K562 (cell line): ENCODE data around the gene FERMT3. TPM values are rescaled to one million over a fixed set of nuclear protein-coding genes. Genes with fewer than 3 reads are reported as not detected.

Experiments used
- ATAC-seq: fragments of 200-7000 bp; cut with Tn5 transposase; 3 replicates; pipeline ENCODE4 v1.9.1; 2020; ENCODE audit warnings: moderate library complexity
- BruUV-seq: library from RNA; stranded (reverse); fragments of 400-500 nt; replicated peaks from 2 replicates; lab custom pipeline; 2021; lab: Mats Ljungman, UMichigan
- CTCF ChIA-PET: fragments of 300-600 bp; formaldehyde crosslinking; extraction: SDS; loops from one replicate; lab custom pipeline; 2021; ENCODE audit warnings: low intra/inter-chr PET ratio; lab: Yijun Ruan, JAX
- POLR2A ChIA-PET: fragments of 300-600, 350-650 bp; sonication (Branson Sonifier 250); formaldehyde crosslinking; extraction: SDS; loops from one replicate; lab custom pipeline; 2021; ENCODE audit warnings: antibody characterized with exemption, inconsistent platforms; lab: Yijun Ruan, JAX
- DNase-seq, 4 experiments: peaks; one replicate each; pipeline versions ENCODE4 v3.0.0 to v3.0.0-alpha.2; 2011 to 2018; ENCODE audit warnings: low spot score in 3 of 4, mixed read lengths in 3 of 4; ENCODE audit errors: extremely low read depth in 1 of 4
- FAIRE-seq: peaks from 2 replicates; lab custom pipeline; 2011; peaks lifted over from hg19 to GRCh38; lab: Jason Lieb, UNC
- H2AFZ ChIP-seq: 2 replicates; pipeline ENCODE4 v1.6.0; 2011; ENCODE audit warnings: low read depth, low read length, control low read depth, inconsistent platforms
- H3K27ac ChIP-seq: fragments of 200-600 bp; 3 replicates; pipeline ENCODE4 v1.8.0; 2011; ENCODE audit warnings: low read depth, mild to moderate bottlenecking, control low read depth, inconsistent platforms, low read length, moderate library complexity, mixed read lengths; ENCODE audit errors: extremely low read depth
- H3K27me3 ChIP-seq, 2 experiments: fragments of 300-600 bp in 1 of 2; 2 replicates in 1 of 2; 3 replicates in 1 of 2; pipeline versions ENCODE4 v1.6.0 to v1.8.0; 2011; ENCODE audit warnings: inconsistent platforms in 2 of 2, low read length in 2 of 2, mild to moderate bottlenecking in 1 of 2, mixed read lengths in 1 of 2, moderate library complexity in 1 of 2; ENCODE audit not compliant: control insufficient read depth in 2 of 2, insufficient read depth in 2 of 2
- H3K36me3 ChIP-seq: fragments of 300-600 bp; 3 replicates; pipeline ENCODE4 v1.8.0; 2011; ENCODE audit warnings: mild to moderate bottlenecking, low read length, inconsistent platforms; ENCODE audit not compliant: control insufficient read depth, insufficient read depth
- H3K4me1 ChIP-seq, 2 experiments: fragments of 200-600 bp in 1 of 2; replicated peaks in 1 of 2; 2 replicates in 1 of 2; 3 replicates in 1 of 2; pipeline versions ENCODE4 v1.5.1 to v1.8.0; 2011; ENCODE audit warnings: inconsistent platforms in 2 of 2, low read length in 2 of 2, mild to moderate bottlenecking in 1 of 2, mixed read lengths in 1 of 2, moderate library complexity in 1 of 2; ENCODE audit not compliant: control insufficient read depth in 2 of 2, insufficient read depth in 2 of 2
- H3K4me2 ChIP-seq: 2 replicates; pipeline ENCODE4 v1.6.1; 2011; ENCODE audit warnings: low read length, control low read depth, inconsistent platforms, mixed read lengths; ENCODE audit not compliant: insufficient read depth
- H3K4me3 ChIP-seq: fragments of 200-600 bp; sonication (generic), shearing (Covaris generic); 2 replicates; pipeline ENCODE4 v1.5.1; 2016; ENCODE audit warnings: control low read depth, inconsistent platforms
- H3K79me2 ChIP-seq: fragments of 200-600 bp; 3 replicates; pipeline ENCODE4 v1.8.0; 2011; ENCODE audit warnings: low read length, inconsistent platforms; ENCODE audit not compliant: control insufficient read depth, insufficient read depth
- H3K9ac ChIP-seq, 2 experiments: 2 replicates each; pipeline versions ENCODE4 v1.6.0 to v1.6.1; 2011; ENCODE audit warnings: low read depth in 2 of 2, low read length in 2 of 2, control low read depth in 1 of 2, inconsistent platforms in 1 of 2, mild to moderate bottlenecking in 1 of 2, mixed read lengths in 1 of 2; ENCODE audit not compliant: insufficient read depth in 1 of 2
- H3K9me1 ChIP-seq: one replicate; pipeline ENCODE4 v1.6.0; 2011; ENCODE audit warnings: inconsistent platforms, mild to moderate bottlenecking, low read length, moderate library complexity; ENCODE audit not compliant: control insufficient read depth, insufficient read depth
- H3K9me3 ChIP-seq: replicated peaks from 2 replicates; pipeline ENCODE4 v1.5.1; 2011; ENCODE audit warnings: low read depth, low read length, inconsistent platforms; ENCODE audit not compliant: control insufficient read depth, insufficient read depth
- H4K20me1 ChIP-seq: replicated peaks from 2 replicates; pipeline ENCODE4 v1.6.1; 2011; ENCODE audit warnings: low read length, inconsistent platforms, mixed read lengths; ENCODE audit not compliant: control insufficient read depth, insufficient read depth
- ARID2 ChIP-seq: fragments of 450-650 bp; IDR thresholded peaks from 2 replicates; pipeline ENCODE4 v1.6.1; 2017; ENCODE audit warnings: antibody characterized with exemption, mild to moderate bottlenecking
- CHD2 ChIP-seq: IDR thresholded peaks from 2 replicates; pipeline ENCODE4 v1.6.1; 2011; ENCODE audit warnings: low read depth, low read length
- EWSR1 ChIP-seq: fragments of 450-650 bp; IDR thresholded peaks from 2 replicates; pipeline ENCODE4 v1.6.1; 2018; ENCODE audit warnings: borderline replicate concordance, mild to moderate bottlenecking, low read depth, moderate library complexity; ENCODE audit not compliant: partially characterized antibody
- HBP1 ChIP-seq: fragments of 450-650 bp; formaldehyde crosslinking; IDR thresholded peaks from 2 replicates; pipeline ENCODE4 v1.4.0; 2022; ENCODE audit warnings: missing genetic modification characterization
- HNRNPUL1 ChIP-seq: fragments of 200-400 bp; formaldehyde crosslinking; IDR thresholded peaks from 2 replicates; pipeline ENCODE4 v1.6.1; 2017; ENCODE audit warnings: low read length
- MCM3 ChIP-seq: fragments of 450-650 bp; IDR thresholded peaks from 2 replicates; pipeline ENCODE4 v1.6.1; 2016
- MTA1 ChIP-seq: fragments of 450-650 bp; IDR thresholded peaks from 2 replicates; pipeline ENCODE4 v1.6.1; 2017; ENCODE audit warnings: borderline replicate concordance
- NELFE ChIP-seq: IDR thresholded peaks from 2 replicates; pipeline ENCODE4 v1.6.1; 2011; ENCODE audit warnings: mild to moderate bottlenecking; ENCODE audit not compliant: insufficient read depth, insufficient read length
- SMAD4 ChIP-seq: fragments of 250-450 bp; sonication (Bioruptor Pico); conservative IDR thresholded peaks from 2 replicates; pipeline ENCODE4 v1.8.0; 2021; ENCODE audit warnings: inconsistent platforms, mild to moderate bottlenecking, moderate library complexity
- TSC22D4 ChIP-seq: fragments of 450-650 bp; IDR thresholded peaks from 2 replicates; pipeline ENCODE4 v1.6.1; 2016; ENCODE audit warnings: missing genetic modification characterization, missing biosample characterization, control low read depth
- USF2 ChIP-seq: sonication (generic); formaldehyde crosslinking; IDR thresholded peaks from 2 replicates; pipeline ENCODE4 v1.5.0; 2020; ENCODE audit warnings: missing genetic modification reagents
- ZFP30 ChIP-seq: fragments of 250-450 bp; sonication (Bioruptor Pico); IDR thresholded peaks from 2 replicates; pipeline ENCODE4 v1.8.0; 2022; ENCODE audit warnings: moderate library complexity, mild to moderate bottlenecking, inconsistent platforms, borderline replicate concordance
- ZKSCAN1 ChIP-seq: fragments of 150-350 bp; IDR thresholded peaks from 2 replicates; pipeline ENCODE4 v1.6.1; 2016; ENCODE audit warnings: low read depth, low read length
- ZNF699 ChIP-seq: fragments of 250-450 bp; sonication (Bioruptor Pico); IDR thresholded peaks from 2 replicates; pipeline ENCODE4 v1.8.0; 2021; ENCODE audit warnings: mild to moderate bottlenecking, moderate library complexity; ENCODE audit not compliant: insufficient replicate concordance
- ZNF717 ChIP-seq: fragments of 250-450 bp; sonication (Bioruptor Pico); IDR thresholded peaks from 2 replicates; pipeline ENCODE4 v1.5.0; 2021
- ZNF780A ChIP-seq: fragments of 250-450 bp; sonication (Bioruptor Pico); IDR thresholded peaks from 2 replicates; pipeline ENCODE4 v1.5.0; 2021; ENCODE audit warnings: mild to moderate bottlenecking
- WGBS: fragments of 100-300 bp; shearing (Covaris generic); methylation state at CpG from one replicate; pipeline ENCODE4 v1.1.6; 2016; ENCODE audit warnings: low coverage, mixed read lengths; ENCODE audit not compliant: insufficient coverage; ENCODE audit errors: missing lambda C conversion rate; 5-methylcytosine and 5-hydroxymethylcytosine counted together
- in situ Hi-C: fragments of 300-500 bp; cut with MboI; formaldehyde crosslinking; loops from 4 replicates; pipeline ENCODE4 v1.15.0; 2018; ENCODE audit warnings: inconsistent platforms, mixed read lengths
- intact Hi-C: fragments of 100-400 bp; cut with micrococcal nuclease; formaldehyde crosslinking; loops from 2 replicates; pipeline ENCODE4 v1.14.2; 2022
- polyA plus RNA-seq, 8 experiments: library from polyadenylated mRNA; depleted of rRNA in 4 of 8; stranded (reverse) in 5 of 8; unstranded in 3 of 8; fragments of >200 nt; fragmentation: Nextera tagmentation in 2 of 8; fragmentation: Illumina TruSeq in 1 of 8; extraction: Ambion mirVana in 2 of 8; extraction: Trizol in 1 of 8; gene quantifications; 2 replicates each; pipeline versions ENCODE4 v1.2.1 to v1.2.3, GENCODE V29; 2011 to 2014; ENCODE audit warnings: inconsistent platforms in 1 of 8, missing spikeins in 1 of 8
- total RNA-seq, 7 experiments: library from RNA; depleted of rRNA in 6 of 7; stranded (reverse); fragments of >200 nt in 6 of 7; fragmentation: Illumina TruSeq in 2 of 7; extraction: Trizol in 2 of 7; gene quantifications; 2 replicates each; pipeline versions ENCODE4 v1.2.1 to v1.2.3, GENCODE V29; 2011 to 2021; ENCODE audit warnings: low replicate concordance in 1 of 7

The FERMT3 gene
- total and polyA plus RNA-seq, 9 of the 15 experiments (the other 6 are each of a cell fraction or from before 2014, with no cell fraction given): 3.2 to 275 (median 79.7) TPM

GRCh38 chr11:64231546-64231945, 25.0 kb downstream of the FERMT3 start:
- Histone ChIP-seq H3K27me3 (no peaks in the 10 kb centered on the region), H3K9me3 (no peaks in the 10 kb centered on the region), H3K9me1 (no peaks in the 10 kb centered on the region), H4K20me1 (no peaks in the 10 kb centered on the region), H3K4me1 (peaks cover 37 to 80% of the 10 kb centered on the region in 2 experiments), H3K27ac (peak overlapping the region; percentile 47), H3K36me3 (peaks cover 20% of the 10 kb centered on the region; the same call in 2 of the 3 replicates), H3K4me3 (no peak overlapping the region), H3K79me2 (peaks cover 53% of the 10 kb centered on the region), H3K4me2 (peak overlapping the region; percentile 67), H2AFZ (no peak overlapping the region), H3K9ac (peak overlapping the region; percentile 48 to 71; a peak in 3 of 4 replicates)
- intact Hi-C loops (loop anchor here (2.0 kb wide), 2 partner anchors 25 to 47 kb away; partner anchors contain the start of gene FERMT3), in situ Hi-C loops (no loop called here)
- 40% methylated on average over 5 of the region's 7 CpGs for WGBS
- FAIRE-seq: peak; percentile 74
- ChIA-PET CTCF (no interaction called here), POLR2A (interaction anchor here (0.6 to 2.5 kb wide), 5 partner anchors 8 to 1172 kb away, joined by 3 to 11 read pairs (median 3); partner anchors contain the start of genes FERMT3 and FKBP2)
- TF ChIP-seq MTA1 (no peak), TSC22D4 (tag) (no peak), ZNF717 (CRISPR knock-in tag) (no peak), HBP1 (no peak), EWSR1 (no peak), MCM3 (no peak), SMAD4 (CRISPR knock-in tag) (no peak), ZKSCAN1 (no peak), CHD2 (no peak), ZNF699 (CRISPR knock-in tag) (no peak), ZNF780A (CRISPR knock-in tag) (no peak), HNRNPUL1 (no peak), USF2 (CRISPR knock-in tag) (no peak), ZFP30 (CRISPR knock-in tag) (no peak), ARID2 (no peak), NELFE (no peak)
- DNase-seq: peak in 2 of 4 experiments; percentile 25 to 69
- BruUV-seq: no TSS peak
- peak; percentile 14 for ATAC-seq
